Mammary epithelial cell (primary cell): ENCODE data around the gene ARHGEF28.

ENCODE experiments used
- CTCF ChIP-seq, 2 donors: IDR thresholded peaks in 1 of 2; conservative IDR thresholded peaks in 1 of 2; 2 replicates each; pipeline ENCODE4 v1.5.1; 2011 to 2012; ENCODE audit warnings: inconsistent platforms in 2 of 2, low read length in 2 of 2, mild to moderate bottlenecking in 2 of 2, control low read depth in 1 of 2, low read depth in 1 of 2; ENCODE audit not compliant: insufficient read depth in 1 of 2; ENCODE audit errors: extremely low read depth in 1 of 2
- EZH2 ChIP-seq: IDR thresholded peaks from 2 replicates; pipeline ENCODE4 v1.6.1; 2012; ENCODE audit warnings: low read length, inconsistent platforms, borderline replicate concordance

- TF ChIP-seq EZH2 (no peak), CTCF (conservative IDR thresholded peaks at IDR 0.05 in 1 of 2, IDR thresholded peaks at IDR 0.05 in 1 of 2; ENCODE audit: extremely low read depth in 1 of 2, insufficient read depth in 1 of 2, low read depth in 1 of 2, low read length in 2 of 2) (no peak)
These were observed 18.8 kb upstream of the ARHGEF28 start for GRCh38 chr5:73607228-73607627.
